ENCODE measurements around the gene NEURL1.

- TF ChIP-seq POLR2A (IDR thresholded peaks at IDR 0.05) (no peak), CTCF (IDR thresholded peaks at IDR 0.05) (no peak)
Measured at GRCh38 chr10:103583871-103584215, 90.3 kb downstream of the NEURL1 start.

All from esophagus squamous epithelium (tissue), 4 donors.